Esophagus muscularis mucosa (tissue), 3 donors: ENCODE measurements around the gene IL17C.

ENCODE experiments used
- CTCF ChIP-seq, 3 experiments: fragments of 200-600 bp in 2 of 3; fragments of 450-650 bp in 1 of 3; sonication (generic) in 2 of 3; IDR thresholded peaks; one replicate each; pipeline ENCODE4 v1.5.1; 2017 to 2019; ENCODE audit warnings: antibody characterized with exemption in 3 of 3, mild to moderate bottlenecking in 2 of 3, moderate library complexity in 1 of 3
- POLR2A ChIP-seq: fragments of 450-650 bp; IDR thresholded peaks from one replicate; pipeline ENCODE4 v1.6.1; 2017; ENCODE audit warnings: antibody characterized with exemption, moderate library complexity, mild to moderate bottlenecking, low read depth

- TF ChIP-seq CTCF (IDR thresholded peaks at IDR 0.05) (no peak), POLR2A (no peak)
Measured at GRCh38 chr16:88630433-88630832, 7.9 kb upstream of the IL17C start.
